NCI-H2171 treated with DMSO at 0.1 percent for 48 hours (cell line): ENCODE measurements around the gene SH3BP2.

ENCODE experiments used
- DNase-seq: peaks from one replicate; lab custom pipeline; 2025; lab: John Stamatoyannopoulos, UW

The SH3BP2 gene

GRCh38 chr4:2819244-2820215, 26.6 kb downstream of the SH3BP2 start:
- DNase-seq = no peak

GRCh38 chr4:2820216-2820982, 27.5 kb downstream of the SH3BP2 start:
- DNase-seq = no peak

- DNase-seq = no peak
Observed at GRCh38 chr4:2822461-2823300, 29.8 kb downstream of the SH3BP2 start.

GRCh38 chr4:2823301-2823670, 30.4 kb downstream of the SH3BP2 start:
- DNase-seq = no peak

- DNase-seq = no peak
Observed at GRCh38 chr4:2823671-2824328, 30.9 kb downstream of the SH3BP2 start.

- no peak for DNase-seq
Observed at GRCh38 chr4:2824329-2824835, 31.5 kb downstream of the SH3BP2 start.

- DNase-seq = no peak
Observed at GRCh38 chr4:2824836-2825381, 32.0 kb downstream of the SH3BP2 start.

GRCh38 chr4:2825740-2826139, 32.9 kb downstream of the SH3BP2 start:
- DNase-seq = no peak

GRCh38 chr4:2827071-2827873, 34.4 kb downstream of the SH3BP2 start:
- no peak for DNase-seq

- no peak for DNase-seq
Observed at GRCh38 chr4:2827874-2828751, 35.2 kb downstream of the SH3BP2 start.

- no peak for DNase-seq
Observed at GRCh38 chr4:2828758-2829181, 35.9 kb downstream of the SH3BP2 start.

- DNase-seq = no peak
Observed at GRCh38 chr4:2829321-2829932, 36.5 kb downstream of the SH3BP2 start.

GRCh38 chr4:2829933-2830451, 37.1 kb downstream of the SH3BP2 start:
- DNase-seq = no peak

- no peak for DNase-seq
Observed at GRCh38 chr4:2830632-2831610, 38.0 kb downstream of the SH3BP2 start.

GRCh38 chr4:2831611-2832308, 38.9 kb downstream of the SH3BP2 start:
- no peak for DNase-seq

GRCh38 chr4:2832309-2832980, 39.6 kb downstream of the SH3BP2 start:
- no peak for DNase-seq
